ENCODE data around the gene RREB1. TPM values are rescaled to one million over a fixed set of nuclear protein-coding genes. Genes with fewer than 3 reads are reported as not detected.

Gene RREB1
- total and polyA plus RNA-seq, 4 experiments from 2014 or later: 0.50 to 43.4 (median 25.2) TPM

GRCh38 chr6:7136859-7137334 is 29.1 kb downstream of the RREB1 start:
- no peaks in the 10 kb centered on the region for H3K9me3 ChIP-seq (ENCODE audit: control insufficient read depth in 1 of 2, low read length in 2 of 2)
- peaks cover 45 to 80% (median 62%) of the 10 kb centered on the region in 4 donors for H3K4me1 Mint-ChIP-seq
- peaks cover 58% of the 10 kb centered on the region for H3K4me1 ChIP-seq (ENCODE audit: insufficient read depth, low read length)
- H3K9me3 Mint-ChIP-seq: no peaks in the 10 kb centered on the region
- no peaks in the 10 kb centered on the region for H3K36me3 Mint-ChIP-seq
- intact Hi-C loops (cut with micrococcal nuclease): loop anchor here (1.0 to 5.0 kb wide), 2 partner anchors 30 to 85 kb away; partner anchors contain the start of gene RREB1
- ChIA-PET POLR2A (ENCODE audit: partially characterized antibody) (interaction anchor here (1.0 to 2.5 kb wide), 4 partner anchors 29 to 253 kb away, joined by 4 to 34 read pairs (median 7); partner anchors contain the start of genes CAGE1, RIOK1 and RREB1), CTCF (ENCODE audit: partially characterized antibody) (interaction anchor here (1.1 to 1.5 kb wide), 4 partner anchors 8 to 50 kb away, joined by 3 read pairs; no protein-coding TSS in a partner anchor)
- DNase-seq: peak in 1 of 5 donors; percentile 15
- no peaks in the 10 kb centered on the region for H3K36me3 ChIP-seq (ENCODE audit: insufficient read depth, low read length)
- no peaks in the 10 kb centered on the region for H3K27me3 Mint-ChIP-seq
- peak overlapping the region; percentile 4 to 5 for H3K4me3 ChIP-seq (ENCODE audit: low read length in 2 of 2)
- H3K27ac Mint-ChIP-seq: peak overlapping the region; percentile 93 to 99 (median 98)
- peak overlapping the region; percentile 3 to 95 (median 86) for H3K4me3 Mint-ChIP-seq
- H3K27me3 ChIP-seq (ENCODE audit: insufficient read depth, low read length): no peaks in the 10 kb centered on the region
- H3K27ac ChIP-seq (ENCODE audit: low read depth, low read length): peak overlapping the region; percentile 69

- POLR2A ChIA-PET (ENCODE audit: partially characterized antibody): interaction anchor here (0.7 to 2.5 kb wide), 10 partner anchors 9 to 252 kb away, joined by 3 to 34 read pairs (median 4); partner anchors contain the start of genes CAGE1, RIOK1 and RREB1
- no peaks in the 10 kb centered on the region for H3K9me3 Mint-ChIP-seq
- peak overlapping the region; percentile 5 to 25 for H3K4me3 ChIP-seq (ENCODE audit: low read length in 2 of 2)
Measured at GRCh38 chr6:7137335-7138045, 29.7 kb downstream of the RREB1 start.

GRCh38 chr6:7138046-7138531 is 30.3 kb downstream of the RREB1 start:
- H3K4me1 Mint-ChIP-seq: peaks cover 43 to 73% (median 57%) of the 10 kb centered on the region in 4 donors

More at GRCh38 chr6:7137335-7138045, 29.7 kb downstream of the RREB1 start:
- Histone ChIP-seq H3K27me3 (ENCODE audit: insufficient read depth, low read length) (no peaks in the 10 kb centered on the region), H3K4me1 (ENCODE audit: insufficient read depth, low read length) (peaks cover 55% of the 10 kb centered on the region), H3K36me3 (ENCODE audit: insufficient read depth, low read length) (no peaks in the 10 kb centered on the region), H3K27ac (ENCODE audit: low read depth, low read length) (peak overlapping the region; percentile 69), H3K9me3 (ENCODE audit: control insufficient read depth in 1 of 2, low read length in 2 of 2) (no peaks in the 10 kb centered on the region)
- H3K27me3 Mint-ChIP-seq: no peaks in the 10 kb centered on the region
- intact Hi-C loops (cut with micrococcal nuclease): loop anchor here (1.0 to 5.0 kb wide), 3 partner anchors 15 to 85 kb away; partner anchors contain the start of gene RREB1
- peaks cover 42 to 74% (median 58%) of the 10 kb centered on the region in 4 donors for H3K4me1 Mint-ChIP-seq
- peak; percentile 60 to 79 (median 65) for DNase-seq
- no peaks in the 10 kb centered on the region for H3K36me3 Mint-ChIP-seq
- peak overlapping the region; percentile 93 to 99 (median 98) for H3K27ac Mint-ChIP-seq
- H3K4me3 Mint-ChIP-seq: peak overlapping the region; percentile 73 to 95 (median 86)
- CTCF ChIA-PET (ENCODE audit: partially characterized antibody): interaction anchor here (1.0 to 1.3 kb wide), 4 partner anchors 8 to 461 kb away, joined by 3 read pairs; no protein-coding TSS in a partner anchor

GRCh38 chr6:7138921-7139358 is 31.2 kb downstream of the RREB1 start:
- Mint-ChIP-seq H3K36me3 (no peaks in the 10 kb centered on the region), H3K4me3 (peak overlapping the region; percentile 12 to 77 (median 54)), H3K27me3 (no peaks in the 10 kb centered on the region), H3K9me3 (no peaks in the 10 kb centered on the region), H3K27ac (peak overlapping the region; percentile 85 to 99 (median 96)), H3K4me1 (peaks cover 41 to 76% (median 58%) of the 10 kb centered on the region in 4 donors)
- ChIA-PET CTCF (ENCODE audit: partially characterized antibody) (no interaction called here), POLR2A (ENCODE audit: partially characterized antibody) (interaction anchor here (1.5 to 2.5 kb wide), 3 partner anchors 10 to 52 kb away, joined by 5 to 34 read pairs (median 9); partner anchors contain the start of gene RREB1)
- Histone ChIP-seq H3K36me3 (ENCODE audit: insufficient read depth, low read length) (no peaks in the 10 kb centered on the region), H3K27ac (ENCODE audit: low read depth, low read length) (no peak overlapping the region), H3K4me1 (ENCODE audit: insufficient read depth, low read length) (peaks cover 63% of the 10 kb centered on the region), H3K4me3 (ENCODE audit: low read length in 2 of 2) (no peak overlapping the region), H3K27me3 (ENCODE audit: insufficient read depth, low read length) (no peaks in the 10 kb centered on the region), H3K9me3 (ENCODE audit: control insufficient read depth in 1 of 2, low read length in 2 of 2) (no peaks in the 10 kb centered on the region)
- peak; percentile 50 to 74 (median 61) for DNase-seq
- intact Hi-C loops (cut with micrococcal nuclease): loop anchor here (2.0 to 5.0 kb wide), 2 partner anchors 14 to 87 kb away; no protein-coding TSS in a partner anchor

More at GRCh38 chr6:7138046-7138531, 30.3 kb downstream of the RREB1 start:
- CTCF ChIA-PET (ENCODE audit: partially characterized antibody): interaction anchor here (1.0 to 1.3 kb wide), 2 partner anchors 29 to 461 kb away, joined by 3 read pairs; no protein-coding TSS in a partner anchor
- intact Hi-C loops (cut with micrococcal nuclease): loop anchor here (2.0 to 5.0 kb wide), 2 partner anchors 15 to 86 kb away; no protein-coding TSS in a partner anchor
- DNase-seq: no peak
- Histone ChIP-seq H3K9me3 (ENCODE audit: control insufficient read depth in 1 of 2, low read length in 2 of 2) (no peaks in the 10 kb centered on the region), H3K4me1 (ENCODE audit: insufficient read depth, low read length) (peaks cover 57% of the 10 kb centered on the region), H3K27me3 (ENCODE audit: insufficient read depth, low read length) (no peaks in the 10 kb centered on the region), H3K36me3 (ENCODE audit: insufficient read depth, low read length) (no peaks in the 10 kb centered on the region), H3K4me3 (ENCODE audit: low read length in 2 of 2) (peak overlapping the region in 1 of 2 donors; percentile 25), H3K27ac (ENCODE audit: low read depth, low read length) (peak overlapping the region; percentile 69)
- POLR2A ChIA-PET (ENCODE audit: partially characterized antibody): interaction anchor here (0.7 to 2.5 kb wide), 9 partner anchors 10 to 86 kb away, joined by 3 to 34 read pairs (median 5); partner anchors contain the start of gene RREB1
- Mint-ChIP-seq H3K36me3 (no peaks in the 10 kb centered on the region), H3K27ac (peak overlapping the region; percentile 93 to 99 (median 98)), H3K27me3 (no peaks in the 10 kb centered on the region), H3K4me3 (peak overlapping the region; percentile 73 to 95 (median 86)), H3K9me3 (no peaks in the 10 kb centered on the region)

- no peaks in the 10 kb centered on the region for H3K9me3 Mint-ChIP-seq
- POLR2A ChIA-PET (ENCODE audit: partially characterized antibody): interaction anchor here (1.6 kb wide), 1 partner anchor 30 kb away, joined by 14 read pairs; no protein-coding TSS in a partner anchor
- no peaks in the 10 kb centered on the region for H3K27me3 ChIP-seq (ENCODE audit: insufficient read depth, low read length)
- H3K4me1 Mint-ChIP-seq: peaks cover 44 to 77% (median 58%) of the 10 kb centered on the region in 4 donors
- no peaks in the 10 kb centered on the region for H3K36me3 Mint-ChIP-seq
- no peak for DNase-seq
- H3K36me3 ChIP-seq (ENCODE audit: insufficient read depth, low read length): no peaks in the 10 kb centered on the region
- peak overlapping the region; percentile 18 to 99 (median 90) for H3K27ac Mint-ChIP-seq
- peak overlapping the region in 1 of 2 donors; percentile 44 for H3K4me3 ChIP-seq (ENCODE audit: low read length in 2 of 2)
- no peak overlapping the region for H3K27ac ChIP-seq (ENCODE audit: low read depth, low read length)
- peak overlapping the region; percentile 79 to 90 (median 86) for H3K4me3 Mint-ChIP-seq
- H3K9me3 ChIP-seq (ENCODE audit: control insufficient read depth in 1 of 2, low read length in 2 of 2): no peaks in the 10 kb centered on the region
- intact Hi-C loops (cut with micrococcal nuclease): loop anchor here (2.0 to 5.0 kb wide), 2 partner anchors 13 to 88 kb away; no protein-coding TSS in a partner anchor
- no peaks in the 10 kb centered on the region for H3K27me3 Mint-ChIP-seq
- CTCF ChIA-PET (ENCODE audit: partially characterized antibody): interaction anchor here (1.9 kb wide), 1 partner anchor 33 kb away, joined by 6 read pairs; the partner anchor contains the start of gene RREB1
- peaks cover 71% of the 10 kb centered on the region for H3K4me1 ChIP-seq (ENCODE audit: insufficient read depth, low read length)
Measured at GRCh38 chr6:7139835-7140470, 32.2 kb downstream of the RREB1 start.

- POLR2A ChIA-PET (ENCODE audit: partially characterized antibody): interaction anchor here (0.7 to 1.6 kb wide), 4 partner anchors 25 to 54 kb away, joined by 3 to 14 read pairs (median 4); no protein-coding TSS in a partner anchor
Measured at GRCh38 chr6:7140631-7141378, 33.0 kb downstream of the RREB1 start.

More at GRCh38 chr6:7140631-7141378, 33.0 kb downstream of the RREB1 start:
- peak; percentile 75 to 81 (median 75) for DNase-seq
- Histone ChIP-seq H3K4me1 (ENCODE audit: insufficient read depth, low read length) (peaks cover 78% of the 10 kb centered on the region), H3K27me3 (ENCODE audit: insufficient read depth, low read length) (no peaks in the 10 kb centered on the region), H3K36me3 (ENCODE audit: insufficient read depth, low read length) (no peaks in the 10 kb centered on the region), H3K9me3 (ENCODE audit: control insufficient read depth in 1 of 2, low read length in 2 of 2) (no peaks in the 10 kb centered on the region), H3K27ac (ENCODE audit: low read depth, low read length) (peak overlapping the region; percentile 65), H3K4me3 (ENCODE audit: low read length in 2 of 2) (peak overlapping the region; percentile 44 to 65)
- Mint-ChIP-seq H3K27ac (peak overlapping the region; percentile 78 to 94 (median 87)), H3K36me3 (no peaks in the 10 kb centered on the region), H3K9me3 (no peaks in the 10 kb centered on the region), H3K4me1 (peaks cover 47 to 77% (median 59%) of the 10 kb centered on the region in 4 donors), H3K27me3 (no peaks in the 10 kb centered on the region), H3K4me3 (peak overlapping the region; percentile 84 to 90 (median 88))
- intact Hi-C loops (cut with micrococcal nuclease): loop anchor here (1.0 kb wide), 1 partner anchor 34 kb away; the partner anchor contains the start of gene RREB1
- CTCF ChIA-PET (ENCODE audit: partially characterized antibody): interaction anchor here (1.9 kb wide), 1 partner anchor 34 kb away, joined by 6 read pairs; the partner anchor contains the start of gene RREB1
